ENCODE data around the gene NEGR1.
A peak's percentile ranks its signal among the peaks of the same experiment; 100 is the strongest.

Gene NEGR1

GRCh38 chr1:72097851-72098570 lies 184.3 kb downstream of the NEGR1 start:
- no peaks in the 10 kb centered on the region for H3K27me3 ChIP-seq (ENCODE audit: insufficient read depth, low read depth, severe bottlenecking)
- no peak for DNase-seq
- TF ChIP-seq CTCF (IDR thresholded peaks at IDR 0.05; ENCODE audit: low read depth, low read length) = no peak
- no peaks in the 10 kb centered on the region for H3K9me3 ChIP-seq (ENCODE audit: severe bottlenecking)
- H3K27ac ChIP-seq = no peak overlapping the region
- no peaks in the 10 kb centered on the region for H3K36me3 ChIP-seq
- H3K4me3 ChIP-seq (ENCODE audit: low read depth, low read length) = no peak overlapping the region

- no peaks in the 10 kb centered on the region for H3K9me3 ChIP-seq (ENCODE audit: severe bottlenecking)
- H3K27ac ChIP-seq = no peak overlapping the region
- H3K27me3 ChIP-seq (ENCODE audit: insufficient read depth, low read depth, severe bottlenecking) = no peaks in the 10 kb centered on the region
- TF ChIP-seq CTCF (IDR thresholded peaks at IDR 0.05; ENCODE audit: low read depth, low read length) = no peak
- no peak overlapping the region for H3K4me3 ChIP-seq (ENCODE audit: low read depth, low read length)
- DNase-seq = no peak
- H3K36me3 ChIP-seq = no peaks in the 10 kb centered on the region
Observed at GRCh38 chr1:72094209-72094608, 188.1 kb downstream of the NEGR1 start.

GRCh38 chr1:72086394-72086793 lies 195.9 kb downstream of the NEGR1 start:
- DNase-seq = no peak
- no peaks in the 10 kb centered on the region for H3K36me3 ChIP-seq
- H3K4me3 ChIP-seq (ENCODE audit: low read depth, low read length) = no peak overlapping the region
- H3K27me3 ChIP-seq (ENCODE audit: insufficient read depth, low read depth, severe bottlenecking) = no peaks in the 10 kb centered on the region
- no peaks in the 10 kb centered on the region for H3K9me3 ChIP-seq (ENCODE audit: severe bottlenecking)
- no peak for TF ChIP-seq CTCF (IDR thresholded peaks at IDR 0.05; ENCODE audit: low read depth, low read length)
- no peak overlapping the region for H3K27ac ChIP-seq

GRCh38 chr1:72075425-72075824 lies 206.9 kb downstream of the NEGR1 start:
- Histone ChIP-seq H3K4me3 (ENCODE audit: low read depth, low read length) (no peak overlapping the region), H3K9me3 (ENCODE audit: severe bottlenecking) (no peaks in the 10 kb centered on the region), H3K27me3 (ENCODE audit: insufficient read depth, low read depth, severe bottlenecking) (no peaks in the 10 kb centered on the region), H3K27ac (no peak overlapping the region), H3K36me3 (no peaks in the 10 kb centered on the region)
- TF ChIP-seq CTCF (IDR thresholded peaks at IDR 0.05; ENCODE audit: low read depth, low read length) = no peak
- no peak for DNase-seq

GRCh38 chr1:72066431-72066830 lies 215.9 kb downstream of the NEGR1 start:
- Histone ChIP-seq H3K9me3 (ENCODE audit: severe bottlenecking) (no peaks in the 10 kb centered on the region), H3K4me3 (ENCODE audit: low read depth, low read length) (no peak overlapping the region), H3K27ac (no peak overlapping the region), H3K36me3 (no peaks in the 10 kb centered on the region), H3K27me3 (ENCODE audit: insufficient read depth, low read depth, severe bottlenecking) (no peaks in the 10 kb centered on the region)
- peak; percentile 11 for DNase-seq
- no peak for TF ChIP-seq CTCF (IDR thresholded peaks at IDR 0.05; ENCODE audit: low read depth, low read length)

All from WERI-Rb-1 (cell line).